Activated CD4-positive, alpha-beta T cell treated with anti-CD3 and anti-CD28 coated beads, Interleukin-10, Interleukin-2, amounts not matched to agents 100 ng/mL and 50 ng/mL, durations not matched to agents 16 hours and 8 hours (primary cell): ENCODE data around the gene CRMP1.

Experiments used
- DNase-seq: peaks from one replicate; pipeline ENCODE4 v3.0.0-alpha.2; 2020

Gene CRMP1

DNA sequence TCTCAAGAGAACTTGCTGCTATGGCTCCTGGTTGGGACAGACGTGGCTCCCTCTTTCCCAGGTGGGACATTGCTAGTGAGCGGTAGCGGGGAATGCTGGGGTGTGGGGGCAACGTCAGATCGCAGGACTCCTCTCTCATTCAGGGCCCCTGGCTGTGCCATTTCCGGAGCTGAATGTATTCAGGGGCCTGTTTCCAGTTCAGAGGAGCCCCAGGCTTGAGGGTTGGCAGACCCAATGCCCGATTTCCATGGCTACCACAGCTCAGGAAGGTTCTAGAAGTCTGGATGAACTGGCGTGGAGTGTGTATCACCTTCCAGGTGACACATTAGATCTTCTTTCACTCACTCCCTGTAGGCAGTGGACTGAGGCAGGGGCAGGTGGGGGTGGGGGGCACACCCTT, 26.2 kb upstream of the CRMP1 start:
- DNase-seq = no peak

DNA sequence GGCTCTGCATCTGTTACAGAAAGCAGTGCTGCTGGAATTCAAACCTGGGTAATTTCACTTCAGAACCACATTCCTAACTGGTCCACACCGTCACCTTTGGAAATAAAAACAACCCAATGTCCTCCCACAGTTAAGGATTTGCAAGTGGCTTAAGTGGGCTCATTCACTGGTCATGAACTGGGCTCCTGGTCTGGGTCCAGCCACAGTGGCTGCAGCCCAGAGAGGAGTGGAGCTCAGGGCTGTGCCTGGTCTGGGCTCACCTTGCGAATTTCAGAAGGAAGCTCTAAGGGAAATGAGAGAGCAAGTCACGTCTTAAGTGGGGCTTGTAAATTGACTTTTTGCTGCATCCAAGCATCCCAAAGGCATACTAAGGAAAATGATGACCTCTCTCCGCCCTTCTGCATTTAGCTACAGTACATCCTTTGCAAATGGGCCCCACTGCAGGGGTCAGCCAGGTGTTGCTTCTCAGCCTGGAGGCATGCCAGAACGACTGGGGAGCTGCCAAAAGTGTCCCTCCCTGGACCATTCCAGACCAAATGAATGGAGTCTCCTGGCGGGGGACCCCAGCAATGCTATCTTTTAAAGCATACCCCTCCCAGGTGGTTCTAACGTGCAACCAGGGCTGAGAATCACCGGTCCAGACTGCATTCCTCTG, 25.6 kb upstream of the CRMP1 start:
- no peak for DNase-seq

DNA sequence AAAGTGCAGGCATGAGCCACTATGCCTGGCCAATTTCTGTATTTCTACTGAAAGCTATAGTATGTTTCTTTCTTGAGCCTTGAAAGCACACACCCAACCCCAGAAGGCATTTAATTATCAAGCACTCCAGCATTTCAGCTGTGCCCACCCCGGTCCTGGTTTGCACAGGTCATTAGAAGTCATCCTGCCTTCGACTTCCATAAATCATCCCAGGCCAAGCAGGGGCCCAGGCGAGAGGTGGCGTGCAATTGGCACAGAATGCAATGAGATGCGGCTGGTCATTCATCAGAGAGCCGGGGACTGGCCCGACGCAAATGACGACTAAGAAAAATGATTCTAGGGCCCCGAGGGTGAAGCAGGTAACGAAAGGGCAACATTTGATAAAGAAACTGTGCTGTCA, 24.8 kb upstream of the CRMP1 start:
- DNase-seq = no peak

- no peak for DNase-seq
Measured at GRCh38 chr4:5916229-5916628, 23.3 kb upstream of the CRMP1 start.

DNA sequence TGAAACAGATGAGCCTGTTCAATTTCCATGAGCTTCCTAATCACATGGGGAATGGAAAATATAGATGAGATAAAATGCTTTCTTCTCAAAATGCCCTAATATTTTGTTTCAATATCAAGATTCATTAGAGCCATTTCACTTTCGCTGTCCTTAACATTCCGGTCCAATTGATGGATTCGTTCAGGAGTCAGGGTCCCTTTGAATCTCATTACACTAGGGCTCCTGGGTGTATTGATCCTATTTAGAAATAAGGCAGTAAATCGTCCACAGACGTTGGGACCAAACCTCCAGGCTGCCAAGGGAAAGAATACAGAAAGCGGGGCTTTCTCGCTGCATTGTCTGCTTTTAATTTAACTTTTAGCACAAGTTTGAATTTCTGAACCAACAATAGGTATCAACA, 20.6 kb upstream of the CRMP1 start:
- no peak for DNase-seq

GRCh38 chr4:5912614-5913019, 19.7 kb upstream of the CRMP1 start:
- no peak for DNase-seq

DNA sequence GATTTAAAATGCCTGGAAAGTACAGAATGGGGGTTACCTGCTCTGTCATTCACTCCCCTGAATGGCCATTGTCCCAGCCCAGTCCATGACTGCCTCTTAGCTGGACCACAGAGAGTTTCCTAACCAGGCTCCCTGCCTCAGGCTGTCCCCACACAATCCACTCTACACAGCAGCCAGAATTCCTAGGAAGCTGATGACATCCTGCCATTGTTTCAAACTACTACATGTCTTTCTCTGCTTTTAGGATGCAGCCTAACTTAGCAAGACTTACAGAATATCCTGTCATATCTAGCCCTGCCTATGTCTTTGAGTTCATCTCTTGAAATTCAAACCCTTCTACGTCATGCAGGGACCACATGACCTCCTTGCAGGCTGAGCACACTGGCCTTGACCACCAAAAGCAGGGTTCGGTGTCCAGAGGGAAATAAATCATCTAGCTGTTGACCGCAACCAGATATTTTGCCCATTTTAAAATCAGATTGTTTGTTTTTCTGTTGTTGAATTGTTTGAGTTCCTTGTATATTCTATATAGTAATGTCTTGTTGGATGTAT, 16.1 kb upstream of the CRMP1 start:
- DNase-seq = no peak

- DNase-seq = no peak
Measured at GRCh38 chr4:5906191-5906590, 13.3 kb upstream of the CRMP1 start.

DNA sequence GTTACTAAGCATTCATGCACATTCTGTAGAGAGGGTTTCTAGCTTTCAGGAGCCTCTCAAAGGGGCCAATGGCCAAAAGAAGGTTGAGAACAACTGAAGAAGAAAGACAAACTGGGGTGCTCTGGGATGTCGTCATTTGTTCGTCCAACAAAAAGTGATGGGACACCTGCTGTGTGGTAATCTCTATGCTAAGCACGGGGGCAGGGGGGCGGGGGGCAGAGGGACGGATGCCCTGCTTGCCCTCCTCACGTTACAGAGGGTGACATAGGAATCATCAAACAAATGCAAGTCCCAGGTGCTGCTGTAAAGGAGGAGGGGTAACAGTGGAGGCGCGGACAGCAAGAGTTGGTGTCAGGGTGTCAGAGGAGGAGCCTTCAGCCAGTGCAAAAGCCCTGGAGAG, 12.8 kb upstream of the CRMP1 start:
- DNase-seq = no peak

- no peak for DNase-seq
Measured at GRCh38 chr4:5900844-5901243, 8.0 kb upstream of the CRMP1 start.

DNA sequence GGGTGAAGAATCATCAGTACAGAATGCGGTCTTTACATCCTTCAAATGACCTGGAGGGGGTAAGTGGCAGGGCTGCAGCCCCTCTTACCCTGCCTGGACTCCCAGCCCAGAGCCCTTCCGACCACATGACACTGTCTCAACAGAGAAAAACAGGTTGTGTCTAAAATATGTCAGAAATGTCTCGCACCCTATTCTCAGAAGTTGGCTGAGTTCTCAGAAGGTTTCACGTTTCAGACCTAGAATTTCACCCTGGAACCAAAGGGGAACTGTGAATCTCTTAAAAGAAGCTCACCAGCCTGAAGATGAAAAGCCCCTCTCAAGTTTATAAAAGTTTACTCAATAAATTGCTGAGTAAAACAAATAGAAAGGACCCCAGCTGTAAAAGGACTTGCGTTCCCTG, 7.0 kb upstream of the CRMP1 start:
- DNase-seq = no peak

GRCh38 chr4:5899396-5899795, 6.5 kb upstream of the CRMP1 start:
- DNase-seq = no peak

DNA sequence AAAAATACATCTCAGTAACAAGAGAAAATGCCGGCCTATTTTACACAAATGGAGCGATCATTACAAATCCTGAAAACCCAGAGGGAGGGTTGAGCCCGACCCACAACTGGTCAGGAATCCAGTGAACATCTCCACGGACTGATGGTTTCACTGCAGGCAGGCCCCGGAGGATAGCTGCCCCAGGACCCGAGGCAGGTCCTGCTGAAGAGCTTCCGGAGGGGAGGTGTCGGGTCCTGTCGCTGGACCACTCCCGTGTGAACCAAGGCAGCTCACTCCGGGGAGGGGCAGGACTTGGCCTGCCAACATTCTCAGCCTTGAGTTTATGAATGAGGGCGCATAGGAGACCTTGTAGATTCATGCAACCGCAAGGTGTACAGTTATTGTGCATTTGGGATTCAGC, 4.8 kb upstream of the CRMP1 start:
- DNase-seq = no peak

GRCh38 chr4:5895287-5895686, 2.4 kb upstream of the CRMP1 start:
- no peak for DNase-seq

DNA sequence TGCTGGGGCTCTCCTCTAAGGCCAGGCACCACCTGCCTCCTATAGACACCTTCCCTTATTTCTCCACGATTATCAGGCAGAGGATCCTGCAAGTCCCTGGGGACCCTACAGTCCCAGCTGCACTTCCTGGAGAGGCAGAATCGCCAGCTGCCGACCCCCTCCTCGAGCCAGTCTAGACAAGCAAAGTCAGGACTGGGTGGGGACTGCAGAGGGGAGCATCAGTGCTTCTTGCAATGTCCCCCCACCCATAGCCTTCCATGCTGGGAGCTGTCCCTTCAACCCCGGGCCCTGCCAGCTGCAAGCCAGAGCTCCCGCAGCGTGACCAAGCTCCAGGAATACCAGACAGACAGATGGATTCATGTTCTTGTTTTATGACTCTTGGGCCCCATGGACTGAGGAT, 1.4 kb upstream of the CRMP1 start:
- no peak for DNase-seq

DNA sequence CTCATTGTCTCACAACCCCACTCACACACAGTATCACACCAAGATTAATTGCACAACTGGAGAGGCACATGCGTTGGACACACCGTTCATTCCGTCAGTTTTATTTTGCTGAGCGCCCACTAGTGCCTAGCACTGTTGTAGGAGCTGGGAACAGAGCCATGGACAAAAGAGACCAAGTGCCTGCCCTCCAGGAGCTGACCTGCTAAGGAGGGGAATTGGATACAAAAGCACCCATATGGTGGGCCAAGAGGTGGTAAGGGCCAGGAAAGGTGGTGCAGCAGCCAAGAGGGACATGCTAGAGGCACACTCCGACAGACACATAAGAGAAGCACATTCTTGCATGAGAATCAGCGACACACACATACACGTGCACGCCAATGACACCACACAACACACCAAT, 705 bp upstream of the CRMP1 start:
- no peak for DNase-seq

- no peak for DNase-seq
Measured at GRCh38 chr4:5892323-5893003, 423 bp downstream of the CRMP1 start.

GRCh38 chr4:5891563-5892322, 1.1 kb downstream of the CRMP1 start:
- no peak for DNase-seq

- no peak for DNase-seq
Measured at GRCh38 chr4:5890063-5890727, 2.7 kb downstream of the CRMP1 start.

GRCh38 chr4:5889002-5889696, 3.7 kb downstream of the CRMP1 start:
- DNase-seq = no peak

GRCh38 chr4:5888222-5889001, 4.5 kb downstream of the CRMP1 start:
- DNase-seq = no peak
